ENCODE results near the gene PPP4R4.

The PPP4R4 gene

GRCh38 chr14:94136575-94137331 lies 37.4 kb upstream of the PPP4R4 start:
- peak; percentile 69 for DNase-seq (ENCODE audit: low read depth)
- TF ChIP-seq CTCF (IDR thresholded peaks at IDR 0.05; ENCODE audit: low read depth, low read length, missing control alignments), result peak; percentile 98
- no peak overlapping the region for H3K4me3 ChIP-seq (ENCODE audit: low read depth, low read length)
- in situ Hi-C loops (cut with HindIII; ENCODE audit: low sequenced_read_pairs), result no loop called here

- no peak for TF ChIP-seq CTCF (IDR thresholded peaks at IDR 0.05; ENCODE audit: low read depth, low read length, missing control alignments)
- in situ Hi-C loops (cut with HindIII; ENCODE audit: low sequenced_read_pairs), result no loop called here
Observed at GRCh38 chr14:94138251-94138650, 35.9 kb upstream of the PPP4R4 start.

GRCh38 chr14:94139006-94139405 lies 35.1 kb upstream of the PPP4R4 start:
- in situ Hi-C loops (cut with HindIII; ENCODE audit: low sequenced_read_pairs), result no loop called here
- H3K4me3 ChIP-seq (ENCODE audit: low read depth, low read length), result no peak overlapping the region
- no peak for TF ChIP-seq CTCF (IDR thresholded peaks at IDR 0.05; ENCODE audit: low read depth, low read length, missing control alignments)
- DNase-seq (ENCODE audit: low read depth), result no peak

More at GRCh38 chr14:94138251-94138650, 35.9 kb upstream of the PPP4R4 start:
- no peak for DNase-seq (ENCODE audit: low read depth)
- H3K4me3 ChIP-seq (ENCODE audit: low read depth, low read length), result no peak overlapping the region

GRCh38 chr14:94139421-94139820 lies 34.7 kb upstream of the PPP4R4 start:
- H3K4me3 ChIP-seq (ENCODE audit: low read depth, low read length), result no peak overlapping the region
- DNase-seq (ENCODE audit: low read depth), result no peak
- in situ Hi-C loops (cut with HindIII; ENCODE audit: low sequenced_read_pairs), result no loop called here
- TF ChIP-seq CTCF (IDR thresholded peaks at IDR 0.05; ENCODE audit: low read depth, low read length, missing control alignments), result no peak

GRCh38 chr14:94142247-94142646 lies 31.9 kb upstream of the PPP4R4 start:
- TF ChIP-seq CTCF (IDR thresholded peaks at IDR 0.05; ENCODE audit: low read depth, low read length, missing control alignments), result no peak
- H3K4me3 ChIP-seq (ENCODE audit: low read depth, low read length), result no peak overlapping the region
- in situ Hi-C loops (cut with HindIII; ENCODE audit: low sequenced_read_pairs), result no loop called here
- DNase-seq (ENCODE audit: low read depth), result no peak

GRCh38 chr14:94142836-94143235 lies 31.3 kb upstream of the PPP4R4 start:
- no peak for TF ChIP-seq CTCF (IDR thresholded peaks at IDR 0.05; ENCODE audit: low read depth, low read length, missing control alignments)
- in situ Hi-C loops (cut with HindIII; ENCODE audit: low sequenced_read_pairs), result no loop called here
- H3K4me3 ChIP-seq (ENCODE audit: low read depth, low read length), result no peak overlapping the region
- no peak for DNase-seq (ENCODE audit: low read depth)
